T-helper 2 cell (primary cell): Measurements from ENCODE around the gene TMEM52.

Experiments used
- DNase-seq, 5 experiments: peaks; one replicate each; pipeline versions ENCODE4 v3.0.0 to v3.0.0-alpha.2; 2012 to 2022

Gene TMEM52

DNA sequence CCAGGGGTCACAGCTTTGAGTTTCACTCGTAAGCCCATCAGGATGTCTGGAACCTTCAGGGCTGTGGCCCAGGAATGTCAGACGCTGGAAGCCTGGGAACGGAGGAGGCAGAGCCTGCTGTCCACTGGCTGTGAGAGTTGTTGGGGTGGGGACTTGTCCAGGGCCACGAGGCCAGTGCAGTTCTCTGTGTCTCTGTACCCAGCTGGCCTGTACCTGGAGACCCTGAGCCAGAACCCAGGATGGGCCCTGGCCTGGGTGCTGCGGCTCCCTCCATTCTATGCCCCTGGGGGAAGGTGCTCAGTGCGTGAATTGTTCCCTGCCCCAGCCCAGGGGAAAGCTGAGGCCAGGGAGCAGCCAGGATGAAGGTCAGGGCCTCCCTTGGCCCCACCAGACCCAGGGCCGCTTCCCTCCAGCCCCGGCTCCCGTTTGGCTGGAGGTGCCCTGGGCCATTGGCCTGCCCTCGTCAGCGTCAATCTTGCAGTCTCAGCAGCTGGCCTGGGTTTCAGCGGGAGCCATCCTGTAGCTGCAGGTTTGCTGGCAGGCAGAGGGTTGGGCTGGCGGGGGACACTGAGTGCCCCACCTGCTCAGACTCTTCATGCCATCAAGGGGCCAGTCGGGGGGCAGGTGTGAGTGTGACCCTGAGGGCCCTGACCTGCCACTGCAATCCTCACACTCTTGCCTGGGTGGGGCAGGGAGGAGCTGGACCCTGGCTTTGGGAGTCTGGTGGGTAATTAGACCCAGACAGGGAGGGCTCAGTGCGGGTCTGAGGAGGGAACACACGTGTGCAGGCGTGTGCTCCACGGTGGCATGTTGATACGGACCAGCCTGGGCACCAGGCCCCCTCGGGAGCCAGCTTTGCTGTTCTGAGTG, 4.7 kb downstream of the TMEM52 start:
- DNase-seq = no peak

GRCh38 chr1:1911350-1912041, 7.6 kb downstream of the TMEM52 start:
- DNase-seq = no peak

DNA sequence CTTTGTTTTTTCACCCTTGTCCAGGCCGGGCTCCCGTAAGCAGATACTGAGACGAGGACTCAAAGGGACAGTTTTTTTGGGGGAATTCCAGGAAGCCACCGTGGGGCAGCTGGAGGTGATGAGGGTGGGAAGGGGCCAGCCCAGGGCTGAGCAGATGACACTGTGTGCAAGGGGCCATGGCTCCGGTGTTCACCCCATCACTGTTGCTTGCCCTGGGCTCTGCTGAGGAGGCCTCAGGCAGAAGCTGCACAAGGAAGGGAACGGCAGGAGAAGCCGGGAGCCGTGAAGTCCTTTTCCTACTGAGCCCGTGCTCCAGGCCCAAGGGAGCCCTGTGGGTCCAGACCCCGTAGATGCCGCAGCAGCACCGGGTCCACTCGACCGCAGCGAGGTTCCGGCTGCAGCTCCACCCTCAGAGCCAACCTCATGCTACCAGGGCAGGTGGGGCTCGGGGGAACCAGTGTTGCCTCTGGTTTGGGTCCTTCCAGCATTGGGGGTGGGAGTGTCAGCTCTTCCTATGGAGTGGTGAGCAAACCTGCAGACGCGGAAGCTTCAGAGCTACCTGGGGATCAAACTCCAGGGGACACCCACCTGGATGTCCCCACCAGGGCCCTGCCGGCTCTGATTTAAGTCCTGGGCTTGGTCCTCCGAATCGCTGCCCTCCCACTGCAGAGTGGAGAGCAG, 8.3 kb downstream of the TMEM52 start:
- DNase-seq = no peak

DNA sequence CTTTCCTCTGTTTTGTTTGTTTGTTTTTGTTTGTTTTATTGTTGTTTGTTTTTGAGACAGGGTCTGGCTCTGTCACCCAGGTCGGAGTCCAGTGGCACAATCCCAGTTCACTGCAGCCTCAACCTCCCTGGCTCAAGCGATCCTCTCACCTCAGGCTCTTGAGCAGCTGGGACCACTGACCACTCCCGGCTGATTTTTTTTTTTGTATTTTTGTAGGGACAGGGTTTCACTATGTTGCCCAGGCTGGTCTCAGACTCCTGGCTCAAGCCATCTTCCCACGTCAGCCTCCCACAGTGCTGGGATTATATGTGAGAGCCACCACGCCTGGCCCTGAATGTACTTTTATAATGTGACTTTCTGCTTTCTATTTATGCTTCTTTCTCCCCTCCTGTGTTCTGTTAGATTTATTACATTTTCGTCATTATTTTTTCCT, 9.0 kb downstream of the TMEM52 start:
- no peak for DNase-seq

DNA sequence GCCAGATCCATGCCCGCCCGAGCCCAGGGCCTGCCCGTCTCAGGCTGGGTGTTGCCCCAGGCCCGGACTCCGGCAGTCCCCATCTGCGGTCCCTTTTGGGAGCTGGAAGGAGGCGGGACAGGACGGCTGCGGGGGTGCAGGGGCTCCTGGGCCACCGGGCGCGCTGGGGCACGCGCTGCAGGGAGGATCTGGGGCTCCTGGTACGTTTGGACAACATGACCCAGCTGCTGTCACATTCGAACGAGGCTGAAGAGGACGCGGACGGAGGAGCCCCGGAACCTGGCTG, 10.6 kb downstream of the TMEM52 start:
- DNase-seq = no peak

DNA sequence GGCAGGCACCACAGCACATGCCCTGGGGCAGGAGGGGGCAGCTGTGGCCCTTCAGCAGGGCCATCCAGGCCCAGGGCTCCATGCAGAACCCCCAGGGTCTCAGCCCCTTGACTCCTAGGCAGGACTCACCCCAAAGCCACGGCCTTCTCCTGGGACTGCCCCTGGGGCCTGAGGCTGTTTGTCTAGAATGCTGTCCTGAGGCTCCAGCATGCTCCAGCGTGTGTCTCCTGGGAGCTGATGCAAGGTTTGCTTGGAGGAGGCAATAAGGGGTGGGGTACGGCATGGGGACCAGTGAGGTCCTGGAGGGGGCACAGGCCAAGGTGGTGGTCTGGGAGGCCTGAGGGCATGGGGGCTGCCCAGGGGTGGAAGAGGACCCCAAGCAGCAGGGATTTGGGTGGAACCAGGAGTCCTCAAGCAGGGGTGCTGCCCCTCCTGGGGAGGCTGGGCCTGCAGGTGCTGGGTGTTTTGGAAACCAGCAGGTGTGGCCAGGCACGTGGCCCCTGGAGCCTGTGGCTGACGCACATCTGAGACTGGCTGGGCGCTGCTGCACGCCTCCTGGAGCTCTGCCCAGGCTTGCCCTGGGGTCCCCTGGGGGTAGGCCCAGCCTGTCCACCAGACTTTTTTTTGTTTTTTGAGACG, 11.9 kb downstream of the TMEM52 start:
- DNase-seq = no peak

- peak; percentile 24 to 65 (median 54) for DNase-seq
Measured at GRCh38 chr1:1906185-1907097, 12.6 kb downstream of the TMEM52 start.

DNA sequence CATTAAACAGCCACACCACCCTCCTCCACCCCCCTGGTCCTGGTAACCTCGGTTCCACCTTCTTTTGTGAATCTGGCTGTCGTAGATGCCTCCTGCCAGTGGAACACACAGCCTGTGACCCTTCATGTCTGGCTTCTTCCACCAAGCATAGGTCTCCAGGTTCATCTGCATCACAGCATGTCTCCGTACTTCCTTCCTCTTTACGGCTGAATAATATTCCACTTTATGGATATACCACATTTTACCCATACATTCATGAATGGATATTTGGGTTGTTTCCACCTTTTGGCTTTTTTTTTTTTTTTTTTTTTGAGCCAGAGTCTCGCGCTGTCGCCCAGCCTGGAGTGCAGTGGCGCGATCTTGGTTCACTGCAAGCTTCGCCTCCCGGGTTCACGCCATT, 15.9 kb downstream of the TMEM52 start:
- no peak for DNase-seq

DNA sequence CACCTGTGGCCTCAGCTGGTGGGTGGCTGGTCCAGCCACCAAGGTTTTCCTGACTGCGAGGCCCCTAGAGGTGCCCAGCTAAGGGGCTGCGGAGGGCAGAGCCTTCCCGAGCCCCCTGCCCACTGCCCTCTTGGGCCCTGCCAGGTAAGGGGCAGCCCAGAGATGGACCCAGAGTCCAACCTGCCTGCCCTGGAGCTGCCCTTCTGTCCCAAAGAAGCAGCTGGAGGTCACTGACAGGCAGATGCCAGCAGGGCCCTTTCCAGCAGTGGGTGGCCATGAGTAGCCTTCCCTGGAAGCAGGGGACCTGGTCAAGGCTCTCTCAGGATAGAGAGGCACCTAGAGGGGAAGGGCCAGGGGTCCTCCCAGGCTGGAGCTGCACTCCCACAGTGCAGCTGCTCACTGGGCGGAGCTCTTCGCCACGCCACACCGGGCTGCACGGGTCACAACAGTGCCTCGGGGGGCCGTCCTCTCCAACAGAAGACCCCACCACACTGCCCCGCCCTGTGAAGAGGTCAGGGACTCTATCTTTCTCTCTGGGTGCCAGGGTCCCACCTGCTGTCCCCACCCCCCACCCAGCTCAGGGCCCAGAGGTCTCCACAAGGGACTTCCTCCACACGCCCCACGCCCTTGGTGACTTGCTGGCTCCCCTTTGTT, 17.3 kb downstream of the TMEM52 start:
- DNase-seq = no peak

DNA sequence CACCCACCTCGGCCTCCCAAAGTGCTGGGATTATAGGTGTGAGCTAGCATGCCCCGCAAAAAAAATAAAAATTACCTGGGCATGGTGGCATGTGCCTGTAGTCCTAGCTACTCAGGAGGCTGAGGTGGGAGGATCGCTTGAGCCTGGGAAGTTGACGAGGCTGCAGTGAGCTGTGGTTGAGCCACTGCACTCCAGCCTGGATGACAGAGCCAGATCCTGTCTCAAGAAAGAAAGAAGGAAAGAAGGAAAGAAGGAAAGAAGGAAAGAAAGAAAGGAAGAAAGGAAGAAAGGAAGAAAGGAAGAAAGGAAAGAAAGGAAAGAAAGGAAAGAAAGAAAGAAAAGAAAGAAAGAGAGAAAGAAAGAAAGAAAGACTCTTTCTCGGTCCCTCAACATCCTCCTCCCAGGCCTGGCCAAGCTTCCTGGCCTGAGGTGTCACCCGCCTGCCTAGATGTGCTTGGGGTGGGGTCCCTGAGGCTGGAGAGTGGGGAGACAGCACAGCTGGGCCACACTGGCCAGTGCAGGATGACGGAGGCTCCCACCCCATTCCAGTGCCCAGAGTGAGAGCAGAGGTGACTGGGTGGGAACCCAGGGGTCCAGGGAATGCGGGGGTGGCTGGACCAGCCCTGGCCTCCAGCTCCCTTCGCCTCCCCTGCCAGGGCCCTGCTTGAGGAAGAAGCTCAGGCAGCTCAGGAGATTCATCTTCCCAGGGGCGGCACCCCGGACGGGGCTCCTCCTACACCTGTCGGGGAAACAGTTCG, 18.0 kb downstream of the TMEM52 start:
- no peak for DNase-seq

GRCh38 chr1:1899967-1900327, 19.1 kb downstream of the TMEM52 start:
- DNase-seq = no peak

- DNase-seq = peak in 1 of 5 experiments; percentile 40
Measured at GRCh38 chr1:1899266-1899966, 19.7 kb downstream of the TMEM52 start.

DNA sequence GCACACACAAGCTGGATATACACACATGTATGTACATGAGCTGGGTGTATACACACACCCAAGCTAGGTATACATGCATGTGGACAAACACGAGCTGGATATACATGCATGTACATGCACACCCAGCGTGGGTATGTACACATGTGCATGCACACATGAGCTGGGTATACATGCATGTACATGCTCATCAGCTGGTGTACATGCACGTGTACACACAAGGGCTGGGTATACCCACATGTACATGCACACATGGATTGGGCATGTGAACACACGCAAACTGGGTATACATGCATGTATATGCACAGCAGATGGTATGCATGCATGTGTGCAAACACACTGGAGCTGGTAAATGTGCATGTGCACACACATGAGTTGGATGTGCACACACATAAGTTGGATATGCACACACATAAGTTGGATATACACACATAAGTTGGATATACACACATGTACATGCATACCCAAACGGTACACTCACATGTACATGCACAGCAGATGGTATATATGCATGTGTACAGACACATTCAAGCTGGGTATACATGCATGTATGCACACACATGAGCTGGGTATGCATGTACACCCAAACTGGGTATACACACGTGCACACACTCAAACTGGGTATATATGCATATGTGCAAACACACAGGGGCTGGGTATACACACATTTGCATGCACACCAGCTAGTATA, 20.7 kb downstream of the TMEM52 start:
- DNase-seq = no peak

GRCh38 chr1:1895456-1896336, 23.4 kb downstream of the TMEM52 start:
- DNase-seq = no peak

- DNase-seq = no peak
Measured at GRCh38 chr1:1895060-1895418, 24.0 kb downstream of the TMEM52 start.

- DNase-seq = no peak
Measured at GRCh38 chr1:1894354-1895059, 24.6 kb downstream of the TMEM52 start.

DNA sequence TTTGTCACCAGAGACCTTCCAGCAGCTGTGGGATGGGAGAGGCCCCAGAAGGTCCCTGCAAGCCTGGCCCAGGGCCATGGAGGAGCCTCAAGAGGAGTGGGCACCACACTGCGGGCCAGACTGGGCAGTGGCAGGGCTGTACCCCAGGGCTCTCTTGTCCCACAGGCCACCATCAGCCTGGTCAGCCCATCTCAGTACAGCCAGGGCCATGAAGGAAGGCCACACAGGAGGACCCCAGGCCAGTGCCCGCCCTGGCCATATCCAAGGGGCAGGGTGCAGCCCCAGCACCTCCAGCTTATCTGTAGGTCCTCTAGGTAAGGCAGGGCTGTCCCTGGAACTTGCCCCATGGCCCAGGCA, 25.1 kb downstream of the TMEM52 start:
- DNase-seq = no peak
